Measurements from ENCODE around the gene RTEL1.
"Not testable (repeated sequence)": the region's sequence is repeated elsewhere in the genome, so short reads cannot be mapped to it uniquely, and the experiment has no call there.

RTEL1 gene

GRCh38 chr20:63622732-63623131 is 35.4 kb upstream of the RTEL1 start:
- DNase-seq (ENCODE audit: insufficient read length, low spot score) (no peak), FAIRE-seq (no peak)
- TF ChIP-seq POLR2A (IDR thresholded peaks at IDR 0.05; ENCODE audit: low read depth, low read length): no peak

GRCh38 chr20:63624486-63624885 is 33.6 kb upstream of the RTEL1 start:
- FAIRE-seq: no peak

GRCh38 chr20:63625771-63626423 is 32.2 kb upstream of the RTEL1 start:
- DNase-seq (ENCODE audit: insufficient read length, low spot score): no peak
- no peak for TF ChIP-seq POLR2A (IDR thresholded peaks at IDR 0.05; ENCODE audit: low read depth, low read length)
- no peak for FAIRE-seq

More at GRCh38 chr20:63624486-63624885, 33.6 kb upstream of the RTEL1 start:
- no peak for DNase-seq (ENCODE audit: insufficient read length, low spot score)
- no peak for TF ChIP-seq POLR2A (IDR thresholded peaks at IDR 0.05; ENCODE audit: low read depth, low read length)

GRCh38 chr20:63626424-63627128 is 31.5 kb upstream of the RTEL1 start, which contains the start of gene GMEB2:
GMEB2 (minus strand) TSS chr20:63627101; CDS start chr20:63619397, 7,704 bp downstream.
- peak; percentile 80 for DNase-seq (ENCODE audit: insufficient read length, low spot score)
- FAIRE-seq: no peak

GRCh38 chr20:63627129-63627750 is 30.9 kb upstream of the RTEL1 start:
- TF ChIP-seq POLR2A (IDR thresholded peaks at IDR 0.05; ENCODE audit: low read depth, low read length): peak; percentile 87
- no peak for FAIRE-seq
- DNase-seq (ENCODE audit: insufficient read length, low spot score): peak; percentile 99

More at GRCh38 chr20:63626424-63627128, 31.5 kb upstream of the RTEL1 start, which contains the start of gene GMEB2:
- TF ChIP-seq POLR2A (IDR thresholded peaks at IDR 0.05; ENCODE audit: low read depth, low read length): peak; percentile 68; the same call in 1 of the 2 replicates

- FAIRE-seq (no peak), DNase-seq (ENCODE audit: insufficient read length, low spot score) (no peak)
- no peak for TF ChIP-seq POLR2A (IDR thresholded peaks at IDR 0.05; ENCODE audit: low read depth, low read length)
These were observed 30.3 kb upstream of the RTEL1 start for GRCh38 chr20:63627751-63628245.

GRCh38 chr20:63628246-63628975 is 29.7 kb upstream of the RTEL1 start:
- DNase-seq (ENCODE audit: insufficient read length, low spot score): no peak
- no peak for FAIRE-seq
- peak; percentile 9; the same call in 1 of the 2 replicates for TF ChIP-seq POLR2A (IDR thresholded peaks at IDR 0.05; ENCODE audit: low read depth, low read length)

- DNase-seq (ENCODE audit: insufficient read length, low spot score); FAIRE-seq: not testable (repeated sequence)
These were observed 27.2 kb upstream of the RTEL1 start for GRCh38 chr20:63630956-63631355.

- not testable (repeated sequence) for FAIRE-seq; DNase-seq (ENCODE audit: insufficient read length, low spot score)
These were observed 26.7 kb upstream of the RTEL1 start for GRCh38 chr20:63631426-63631825.

GRCh38 chr20:63633732-63634131 is 24.4 kb upstream of the RTEL1 start:
- FAIRE-seq (no peak), DNase-seq (ENCODE audit: insufficient read length, low spot score) (no peak)
- no peak for TF ChIP-seq POLR2A (IDR thresholded peaks at IDR 0.05; ENCODE audit: low read depth, low read length)

- TF ChIP-seq POLR2A (IDR thresholded peaks at IDR 0.05; ENCODE audit: low read depth, low read length): no peak
- no peak for FAIRE-seq
- DNase-seq (ENCODE audit: insufficient read length, low spot score): no peak
These were observed 22.5 kb upstream of the RTEL1 start for GRCh38 chr20:63635431-63636141.

GRCh38 chr20:63636752-63637628 is 21.1 kb upstream of the RTEL1 start:
- FAIRE-seq (no peak), DNase-seq (ENCODE audit: insufficient read length, low spot score) (no peak)
- TF ChIP-seq POLR2A (IDR thresholded peaks at IDR 0.05; ENCODE audit: low read depth, low read length): no peak
